SIG-M5 treated with dmso at 0.1 percent for 504 hours (cell line): ENCODE measurements around the gene C2orf68.
"Not testable (repeated sequence)": the region's sequence is repeated elsewhere in the genome, so short reads cannot be mapped to it uniquely, and the experiment has no call there.

Source experiments
- DNase-seq: peaks from one replicate; lab custom pipeline; 2025; ENCODE audit not compliant: unreplicated experiment; lab: John Stamatoyannopoulos, UW

The C2orf68 gene

DNA sequence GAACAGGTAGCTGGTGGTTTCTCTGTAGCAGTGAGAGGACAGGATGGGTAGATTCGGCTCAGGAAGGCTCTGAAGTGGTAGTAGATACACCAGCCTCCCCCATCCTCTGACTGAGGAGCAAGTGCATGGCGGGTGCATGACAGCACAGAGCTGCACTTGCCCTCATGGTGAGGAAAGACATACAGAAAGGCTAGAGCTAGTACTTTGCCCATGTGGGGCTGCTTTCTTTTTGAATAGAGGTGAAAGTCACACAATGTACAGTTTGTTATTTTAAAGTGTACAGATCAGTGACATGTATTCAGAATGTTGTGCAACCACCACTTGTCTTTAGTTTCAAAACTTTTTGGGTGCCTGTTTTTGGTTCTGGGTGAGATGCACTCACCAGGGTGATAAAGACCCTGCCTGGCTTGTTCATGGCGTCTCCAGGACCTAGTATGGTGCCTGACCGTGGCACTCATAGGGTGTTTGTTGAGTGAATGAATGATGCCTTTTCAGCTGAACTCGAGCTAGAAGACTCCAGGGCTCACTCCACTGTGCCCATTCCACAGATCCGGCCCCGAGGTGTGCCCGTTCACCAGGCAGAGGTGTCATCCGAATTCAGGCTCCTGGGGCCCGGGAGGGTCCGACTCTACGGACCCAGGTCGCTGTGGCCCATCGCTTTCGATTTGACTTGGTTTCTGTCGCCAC is 28.1 kb downstream of the C2orf68 start:
- DNase-seq, result no peak

GRCh38 chr2:85582492-85582891 is 29.4 kb downstream of the C2orf68 start:
- no peak for DNase-seq

DNA sequence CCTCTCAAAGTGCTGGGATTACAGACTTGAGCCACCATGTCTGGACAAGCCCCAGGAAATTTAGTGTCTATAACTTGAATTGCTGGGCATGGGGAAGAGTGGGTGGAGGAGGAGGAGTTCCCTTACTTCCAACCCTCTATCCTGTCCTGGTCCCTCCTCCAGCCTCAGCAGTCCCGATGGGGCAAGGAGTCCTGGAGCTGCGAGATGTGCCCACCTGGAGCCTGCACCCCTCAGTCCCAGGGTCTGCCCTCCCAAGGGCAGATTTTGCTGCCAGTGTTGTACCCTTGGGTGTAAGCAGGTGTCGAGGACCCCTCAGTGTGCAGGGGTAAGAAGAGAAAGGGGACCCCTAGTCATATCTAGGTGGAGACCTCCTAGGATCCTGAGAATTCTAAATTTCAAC is 31.7 kb downstream of the C2orf68 start:
- no peak for DNase-seq

- DNase-seq, result peak; percentile 93
Measured at GRCh38 chr2:85579266-85579935, 32.5 kb downstream of the C2orf68 start.

DNA sequence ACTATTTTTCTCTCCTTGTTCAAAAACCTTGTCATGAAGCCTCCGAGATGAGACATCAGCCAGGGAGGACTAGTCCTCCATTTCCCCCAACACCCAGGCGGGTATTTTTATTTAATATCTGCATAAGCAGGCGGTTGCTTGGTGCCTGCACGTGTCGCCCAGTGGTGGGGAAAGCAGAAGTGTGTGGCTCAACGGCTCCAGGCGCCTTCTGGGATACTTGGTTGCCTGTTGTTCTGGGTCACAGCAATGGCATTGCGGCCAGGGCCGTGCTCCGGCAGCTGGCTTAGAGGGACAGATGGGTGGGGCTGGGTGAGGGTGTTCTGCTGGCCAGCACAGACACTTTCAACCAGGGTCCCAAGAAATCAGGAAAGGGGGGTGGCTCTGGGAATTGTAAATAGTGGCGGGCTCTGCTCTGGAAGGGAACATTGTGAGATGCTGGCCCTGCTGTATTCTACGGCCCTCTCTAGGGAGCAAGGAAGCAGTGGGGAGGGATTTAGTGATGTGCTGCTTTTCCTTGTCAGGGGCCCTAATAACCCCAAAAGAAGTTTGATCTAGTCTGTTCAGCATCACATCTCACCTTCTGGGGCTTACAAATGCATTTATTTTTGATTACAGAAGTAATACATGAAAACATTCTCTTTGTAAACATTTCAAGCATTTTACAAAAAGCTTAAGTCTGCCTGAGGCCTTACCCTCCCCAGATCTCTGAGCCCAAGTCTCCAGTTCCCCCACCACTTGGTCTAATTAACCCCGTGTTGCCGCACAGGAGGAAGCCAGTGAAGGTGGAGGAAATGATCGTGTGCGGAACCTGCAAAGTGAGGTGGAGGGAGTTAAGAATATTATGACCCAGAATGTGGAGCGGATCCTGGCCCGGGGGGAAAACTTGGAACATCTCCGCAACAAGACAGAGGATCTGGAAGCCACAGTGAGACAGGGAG is 33.4 kb downstream of the C2orf68 start:
- DNase-seq, result peak; percentile 91

DNA sequence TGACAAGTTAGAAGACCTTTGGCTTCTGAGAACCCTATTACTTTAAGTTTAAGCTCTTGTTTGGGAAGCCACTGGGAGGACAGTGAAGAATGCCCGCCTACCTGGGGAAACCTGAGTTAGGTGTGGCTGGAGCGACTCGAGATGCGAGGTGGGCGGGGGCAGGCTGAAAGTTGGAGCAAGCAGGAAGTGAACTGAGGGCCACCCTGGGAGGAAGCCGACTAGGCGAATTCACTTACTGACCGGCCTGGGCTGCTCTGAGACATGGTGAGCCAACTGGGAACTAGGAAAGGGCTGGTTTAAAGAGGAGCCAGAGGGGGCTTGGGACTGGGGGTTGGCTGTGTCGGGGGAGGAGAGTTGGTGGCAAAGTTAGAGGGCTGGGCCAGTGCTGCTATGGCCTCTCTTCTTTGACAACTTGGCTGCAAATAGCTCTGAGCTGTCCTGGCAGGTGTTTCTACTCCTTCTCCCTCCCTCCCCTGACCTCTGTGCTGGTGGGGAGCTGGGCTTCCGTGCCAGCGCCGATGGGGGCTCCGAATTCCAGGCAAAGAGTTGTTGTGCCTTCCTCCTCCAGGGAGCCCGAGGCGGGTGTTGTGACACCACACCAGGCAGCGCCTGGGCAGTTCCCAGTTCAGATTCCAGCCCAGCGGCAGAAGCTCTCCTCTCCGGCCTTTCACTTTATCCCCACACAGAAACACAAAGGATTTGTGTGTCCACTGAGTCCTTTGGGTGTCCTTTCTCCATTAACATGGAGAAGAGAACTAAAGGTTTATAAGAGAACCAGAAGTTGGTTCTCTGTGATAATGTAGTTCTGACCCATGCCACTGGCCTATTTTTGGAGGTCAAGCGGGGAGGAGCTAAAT is 34.3 kb downstream of the C2orf68 start, which contains the start of gene VAMP8:
TSS of gene VAMP8 (plus strand) at position 201 of the 857 bp plus-strand sequence. CDS start at position 262, 61 bp downstream.
- peak; percentile 77 for DNase-seq

DNA sequence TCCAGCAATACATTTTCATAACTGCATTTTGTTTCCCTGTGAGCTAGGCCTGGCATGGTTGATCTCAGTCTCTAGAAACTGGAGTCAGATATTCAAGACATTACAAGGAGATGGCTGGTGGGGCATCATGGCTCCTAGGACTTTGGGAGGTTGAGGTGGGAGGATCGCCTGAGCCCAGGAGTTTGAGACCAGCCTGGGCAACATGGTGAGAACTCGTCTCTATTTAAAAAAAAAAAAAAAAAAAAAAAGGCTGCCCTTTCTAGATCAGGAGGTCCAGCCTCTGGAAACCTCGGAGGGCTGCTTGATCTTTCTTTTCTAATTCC is 34.8 kb downstream of the C2orf68 start:
- DNase-seq, result no peak

DNA sequence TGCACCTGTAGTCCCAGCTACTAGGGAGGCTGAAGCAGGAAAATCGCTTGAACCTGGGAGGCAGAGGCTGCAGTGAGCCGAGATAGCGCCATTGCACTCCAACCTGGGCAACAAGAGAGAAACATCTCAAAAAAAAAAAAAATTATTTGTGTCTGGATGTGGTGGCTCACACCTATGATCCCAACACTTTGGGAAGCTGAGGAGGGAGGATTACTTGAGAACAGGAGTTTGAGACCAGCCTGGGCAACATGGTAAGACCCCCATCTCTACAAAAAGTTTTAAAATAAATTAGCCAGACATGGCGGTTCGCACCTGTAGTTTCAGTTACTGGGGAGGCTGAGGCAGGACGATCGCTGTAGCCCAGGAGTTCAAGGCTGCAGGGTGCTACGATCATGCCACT is 36.1 kb downstream of the C2orf68 start:
- no peak for DNase-seq

DNA sequence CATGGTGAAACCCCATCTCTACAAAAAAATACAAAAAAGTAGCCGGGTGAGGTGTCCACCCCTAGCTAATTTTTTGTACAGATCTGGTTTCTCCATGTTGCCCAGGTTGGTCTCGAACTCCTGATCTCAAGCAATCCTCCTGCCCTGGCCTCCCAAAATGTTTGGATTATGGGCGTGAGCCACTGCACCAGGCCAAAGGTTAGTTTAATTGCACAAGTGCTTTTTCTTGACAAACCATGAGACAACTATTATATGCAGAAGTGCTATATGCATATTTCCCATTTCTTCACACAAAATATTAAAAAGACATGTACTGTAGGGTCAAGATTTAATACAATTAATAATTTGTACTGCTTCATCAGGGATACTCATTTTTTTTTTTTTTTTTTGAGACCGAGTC is 45.6 kb downstream of the C2orf68 start:
- DNase-seq, result no peak

- DNase-seq, result peak; percentile 97
Measured at GRCh38 chr2:85564144-85564563, 47.7 kb downstream of the C2orf68 start.

DNA sequence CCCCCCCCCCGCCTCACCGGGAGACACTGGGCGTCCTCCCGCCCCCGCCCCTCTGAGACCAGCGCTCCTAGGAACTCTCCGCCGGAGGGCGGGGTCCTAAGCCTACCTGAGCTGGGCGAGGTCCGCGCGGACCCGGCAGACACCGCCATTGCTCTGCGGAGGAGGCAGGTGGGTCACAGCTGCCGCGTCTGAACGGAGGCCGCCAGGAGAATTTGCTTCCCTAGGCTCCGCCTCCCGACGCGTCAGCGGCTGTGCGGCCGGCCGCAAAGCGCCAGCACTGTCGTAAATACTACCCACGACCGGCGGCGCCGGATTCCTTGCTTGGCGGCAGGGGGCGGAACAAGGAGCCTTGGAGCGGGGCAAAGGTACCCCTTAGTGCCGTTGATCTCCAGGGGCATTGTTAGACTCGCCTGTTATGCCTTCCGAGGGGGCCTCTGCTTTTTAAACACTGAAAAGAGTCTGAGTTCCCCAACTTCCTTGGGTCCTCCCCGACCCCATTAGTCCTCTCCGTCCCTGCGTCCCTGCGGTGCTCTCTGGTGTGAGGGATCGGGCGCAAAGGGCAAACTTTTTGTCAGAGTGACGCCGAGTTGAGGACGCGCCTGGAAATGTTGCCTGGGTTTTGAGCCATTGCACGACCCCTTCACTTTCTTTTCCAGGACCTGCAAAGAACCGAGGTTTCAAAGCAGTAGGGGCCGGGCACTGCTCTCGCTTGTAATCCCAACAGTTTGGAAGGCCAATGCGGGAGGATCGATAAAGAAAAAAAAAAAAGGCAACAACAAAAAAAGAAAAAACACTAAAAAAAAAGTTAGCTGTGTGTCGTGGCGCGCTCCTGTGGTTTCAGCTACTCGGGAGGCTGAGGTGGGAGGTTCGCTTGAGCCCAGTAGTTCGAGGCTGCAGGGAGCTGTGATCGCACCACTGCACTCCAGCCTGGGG is 50.3 kb downstream of the C2orf68 start, which contains the start of gene GGCX:
TSS of gene GGCX (minus strand) at position 214 of the 933 bp plus-strand sequence. CDS start at position 149, 65 bp downstream.
- peak; percentile 97 for DNase-seq

DNA sequence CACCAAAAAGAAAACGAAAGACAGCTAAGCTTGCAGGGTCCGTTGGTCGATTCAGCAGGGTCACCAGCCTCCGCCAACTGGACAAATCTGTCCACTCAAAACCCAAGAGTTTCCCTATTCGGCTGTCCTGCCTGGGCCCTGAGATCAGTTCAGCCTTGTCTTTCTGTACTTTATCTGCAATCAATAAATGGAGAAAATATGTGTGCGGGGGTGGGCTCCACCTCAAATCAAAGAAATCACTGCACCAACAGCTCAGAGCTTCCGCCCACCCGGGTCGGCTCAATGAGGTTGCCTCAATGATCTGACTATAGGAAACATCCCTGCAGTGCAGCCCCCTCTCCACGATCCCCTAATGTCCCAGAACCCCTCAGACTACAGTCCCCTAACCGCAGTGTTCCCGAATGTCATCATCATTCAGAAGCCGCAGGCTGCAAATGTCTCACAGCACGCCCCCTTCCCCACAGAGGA is 51.0 kb downstream of the C2orf68 start:
- no peak for DNase-seq

DNA sequence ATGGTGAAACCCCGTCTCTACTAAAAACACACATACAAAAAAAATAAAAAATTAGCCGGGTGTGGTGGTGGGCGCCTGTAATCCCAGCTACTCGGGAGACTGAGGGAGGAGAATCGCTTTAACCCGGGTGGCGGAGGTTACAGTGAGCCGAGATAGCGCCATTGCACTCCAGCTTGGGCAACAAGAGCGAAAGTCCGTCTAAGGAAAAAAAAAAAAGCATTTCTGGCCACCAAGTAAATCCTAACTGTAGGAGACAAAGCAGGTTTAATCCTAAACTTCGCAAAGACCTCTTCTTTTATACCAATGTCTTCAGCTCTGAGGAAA is 51.5 kb downstream of the C2orf68 start:
- DNase-seq, result not testable (repeated sequence)

GRCh38 chr2:85558160-85558559 is 53.7 kb downstream of the C2orf68 start:
- no peak for DNase-seq

DNA sequence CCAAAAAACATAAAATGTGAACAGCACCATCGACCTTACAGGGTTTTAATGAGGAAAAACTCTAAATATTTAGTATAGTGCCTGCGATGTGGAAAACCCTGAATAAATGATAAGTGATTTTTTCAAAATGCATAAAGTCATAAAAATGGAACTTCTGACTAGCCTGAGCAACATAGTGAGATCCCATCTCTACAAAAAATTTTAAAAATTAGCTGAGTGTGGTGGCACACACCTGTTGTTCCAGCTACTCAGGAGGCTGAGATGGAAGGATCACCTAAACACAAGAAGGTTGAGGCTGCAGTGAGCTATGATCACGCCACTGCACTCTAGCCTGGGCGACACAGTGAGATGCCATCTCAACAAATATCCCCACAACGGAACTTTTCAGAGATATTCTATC is 54.7 kb downstream of the C2orf68 start:
- DNase-seq, result no peak
